Kidney tubule cell (primary cell): ENCODE measurements around the gene CDC34.
A peak's percentile ranks its signal among the peaks of the same experiment; 100 is the strongest.

Experiments
- DNase-seq: peaks from one replicate; pipeline ENCODE4 v3.0.0-alpha.2; 2018; ENCODE audit warnings: low spot score

Gene CDC34

GRCh38 chr19:588741-589692 lies 57.5 kb downstream of the CDC34 start:
- DNase-seq, result no peak

GRCh38 chr19:589693-590395 lies 58.3 kb downstream of the CDC34 start, which contains the start of gene HCN2:
Gene HCN2, plus strand, starts transcription at chr19:589881. Its CDS starts 65 bp downstream, at chr19:589946.
- no peak for DNase-seq

GRCh38 chr19:590396-590745 lies 58.8 kb downstream of the CDC34 start:
- peak; percentile 33 for DNase-seq

GRCh38 chr19:590750-591098 lies 59.2 kb downstream of the CDC34 start:
- DNase-seq, result no peak

- DNase-seq, result no peak
Measured at GRCh38 chr19:591099-591958, 59.8 kb downstream of the CDC34 start.
